MM.1S (cell line): ENCODE results near the gene REC114.

Experiments
- EZH2 ChIP-seq: fragments of 300-600 bp; sonication (generic); optimal IDR thresholded peaks from 2 replicates; pipeline ENCODE3; 2017; ENCODE audit warnings: low read depth, mild to moderate bottlenecking, antibody characterized with exemption, low read length, mixed read lengths
- TF ChIP-seq, protein P1 (sequence below): fragments of 300-600 bp; sonication (generic); IDR thresholded peaks from 2 replicates; pipeline ENCODE4 v1.5.1; 2016; ENCODE audit warnings: antibody characterized with exemption, low read length, mixed read lengths

DNA sequence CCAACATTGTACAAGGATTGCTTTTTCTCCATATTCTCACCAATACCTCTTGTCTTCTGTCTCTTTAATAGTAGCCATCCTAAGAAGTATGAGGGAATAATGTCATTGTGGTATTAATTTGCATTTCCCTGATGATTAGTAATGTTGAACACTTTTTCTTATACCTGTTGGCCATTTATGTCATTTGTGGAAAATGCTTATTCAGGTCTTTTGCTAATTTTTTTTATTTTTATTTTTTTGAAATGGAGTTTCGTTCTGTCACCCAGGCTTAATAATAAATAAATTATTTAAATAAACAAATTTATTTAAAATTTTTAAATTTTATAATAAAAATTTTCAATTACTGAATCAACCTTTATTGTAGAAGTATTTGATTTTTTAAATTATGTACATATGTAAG lies 37.1 kb downstream of the REC114 start:
- TF ChIP-seq, protein P1, sequence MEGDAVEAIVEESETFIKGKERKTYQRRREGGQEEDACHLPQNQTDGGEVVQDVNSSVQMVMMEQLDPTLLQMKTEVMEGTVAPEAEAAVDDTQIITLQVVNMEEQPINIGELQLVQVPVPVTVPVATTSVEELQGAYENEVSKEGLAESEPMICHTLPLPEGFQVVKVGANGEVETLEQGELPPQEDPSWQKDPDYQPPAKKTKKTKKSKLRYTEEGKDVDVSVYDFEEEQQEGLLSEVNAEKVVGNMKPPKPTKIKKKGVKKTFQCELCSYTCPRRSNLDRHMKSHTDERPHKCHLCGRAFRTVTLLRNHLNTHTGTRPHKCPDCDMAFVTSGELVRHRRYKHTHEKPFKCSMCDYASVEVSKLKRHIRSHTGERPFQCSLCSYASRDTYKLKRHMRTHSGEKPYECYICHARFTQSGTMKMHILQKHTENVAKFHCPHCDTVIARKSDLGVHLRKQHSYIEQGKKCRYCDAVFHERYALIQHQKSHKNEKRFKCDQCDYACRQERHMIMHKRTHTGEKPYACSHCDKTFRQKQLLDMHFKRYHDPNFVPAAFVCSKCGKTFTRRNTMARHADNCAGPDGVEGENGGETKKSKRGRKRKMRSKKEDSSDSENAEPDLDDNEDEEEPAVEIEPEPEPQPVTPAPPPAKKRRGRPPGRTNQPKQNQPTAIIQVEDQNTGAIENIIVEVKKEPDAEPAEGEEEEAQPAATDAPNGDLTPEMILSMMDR: no peak
- no peak for TF ChIP-seq EZH2
